HEK293 (cell line): ENCODE results near the gene SLC1A2.

Experiments used
- CTCF ChIA-PET: fragments of 350-600 bp; formaldehyde crosslinking; extraction: SDS; loops from one replicate; lab custom pipeline; 2021; ENCODE audit warnings: antibody characterized with exemption; lab: Yijun Ruan, JAX
- POLR2A ChIA-PET: fragments of 300-600 bp; formaldehyde crosslinking; extraction: SDS; loops from one replicate; lab custom pipeline; 2020; ENCODE audit warnings: antibody characterized with exemption, inconsistent platforms; lab: Yijun Ruan, JAX
- H3K27ac ChIP-seq: fragments of 200-500 bp; sonication (Bioruptor generic); 2 replicates; pipeline ENCODE4 v1.5.1; 2014; ENCODE audit warnings: low read depth, low read length, control low read depth, inconsistent platforms; ENCODE audit errors: extremely low read depth
- H3K36me3 ChIP-seq, 2 experiments: fragments of 200-500 bp in 1 of 2; sonication (Bioruptor generic) in 1 of 2; 1 replicate in 1 of 2; 2 replicates in 1 of 2; pipeline ENCODE4 v1.5.1; 2014 to 2017; ENCODE audit warnings: inconsistent platforms in 2 of 2, low read length in 2 of 2; ENCODE audit not compliant: control insufficient read depth in 2 of 2, insufficient read depth in 1 of 2
- H3K4me1 ChIP-seq: fragments of 200-500 bp; sonication (Bioruptor generic); 2 replicates; pipeline ENCODE4 v1.5.1; 2014; ENCODE audit warnings: mild to moderate bottlenecking, low read length, inconsistent platforms; ENCODE audit not compliant: control insufficient read depth, insufficient read depth
- H3K4me3 ChIP-seq: 2 replicates; pipeline ENCODE4 v1.5.1; 2011; ENCODE audit warnings: low read depth, mild to moderate bottlenecking, control low read depth, low read length, moderate library complexity
- H3K9me3 ChIP-seq: fragments of 200-500 bp; sonication (Bioruptor generic); 2 replicates; pipeline ENCODE4 v1.5.1; 2014; ENCODE audit warnings: low read depth, low read length, inconsistent platforms; ENCODE audit not compliant: control insufficient read depth, insufficient read depth
- GLI4 ChIP-seq: fragments of 450-650 bp; formaldehyde crosslinking; IDR thresholded peaks from 2 replicates; pipeline ENCODE4 v1.5.1; 2016; ENCODE audit warnings: missing biosample characterization, missing genetic modification characterization
- MEIS1 ChIP-seq: sonication (generic); formaldehyde crosslinking; IDR thresholded peaks from 2 replicates; pipeline ENCODE4 v1.8.1; 2022; ENCODE audit warnings: missing genetic modification reagents, mild to moderate bottlenecking, borderline replicate concordance
- PRDM10 ChIP-seq: fragments of 450-650 bp; formaldehyde crosslinking; IDR thresholded peaks from 2 replicates; pipeline ENCODE4 v1.5.1; 2016; ENCODE audit warnings: missing biosample characterization, missing genetic modification characterization
- SALL2 ChIP-seq: fragments of 450-650 bp; formaldehyde crosslinking; IDR thresholded peaks from 2 replicates; pipeline ENCODE4 v1.5.0; 2017; ENCODE audit warnings: missing biosample characterization, mild to moderate bottlenecking, missing genetic modification characterization, borderline replicate concordance
- SCRT1 ChIP-seq: fragments of 450-650 bp; formaldehyde crosslinking; IDR thresholded peaks from 2 replicates; pipeline ENCODE4 v1.5.1; 2016; ENCODE audit warnings: missing biosample characterization, missing genetic modification characterization, borderline replicate concordance
- SP2 ChIP-seq: fragments of 450-650 bp; formaldehyde crosslinking; IDR thresholded peaks from 2 replicates; pipeline ENCODE4 v1.5.1; 2016; ENCODE audit warnings: missing biosample characterization, missing genetic modification characterization
- WT1 ChIP-seq: fragments of 450-650 bp; formaldehyde crosslinking; IDR thresholded peaks from 2 replicates; pipeline ENCODE4 v1.5.1; 2016; ENCODE audit warnings: missing biosample characterization, missing genetic modification characterization
- ZBTB1 ChIP-seq: fragments of 450-650 bp; formaldehyde crosslinking; IDR thresholded peaks from 2 replicates; pipeline ENCODE4 v1.5.1; 2016; ENCODE audit warnings: missing biosample characterization, missing genetic modification characterization
- ZBTB17 ChIP-seq: fragments of 450-650 bp; formaldehyde crosslinking; IDR thresholded peaks from 2 replicates; pipeline ENCODE4 v1.5.1; 2016; ENCODE audit warnings: missing biosample characterization, missing genetic modification characterization
- ZBTB6 ChIP-seq: fragments of 450-650 bp; formaldehyde crosslinking; IDR thresholded peaks from 2 replicates; pipeline ENCODE4 v1.5.1; 2017; ENCODE audit warnings: missing biosample characterization, missing genetic modification characterization
- ZFP3 ChIP-seq: fragments of 450-650 bp; formaldehyde crosslinking; IDR thresholded peaks from 2 replicates; pipeline ENCODE4 v1.5.1; 2016; ENCODE audit warnings: low read depth, missing biosample characterization, missing genetic modification characterization
- ZNF146 ChIP-seq: fragments of 450-650 bp; formaldehyde crosslinking; IDR thresholded peaks from 2 replicates; pipeline ENCODE4 v1.5.1; 2016; ENCODE audit warnings: missing biosample characterization, missing genetic modification characterization
- ZNF155 ChIP-seq: fragments of 450-650 bp; formaldehyde crosslinking; IDR thresholded peaks from 2 replicates; pipeline ENCODE4 v1.5.1; 2016; ENCODE audit warnings: missing biosample characterization, missing genetic modification characterization
- ZNF175 ChIP-seq: fragments of 450-650 bp; formaldehyde crosslinking; IDR thresholded peaks from 2 replicates; pipeline ENCODE4 v1.5.1; 2016; ENCODE audit warnings: missing biosample characterization, missing genetic modification characterization
- ZNF24 ChIP-seq: fragments of 450-650 bp; formaldehyde crosslinking; IDR thresholded peaks from 2 replicates; pipeline ENCODE4 v1.5.1; 2016; ENCODE audit warnings: missing biosample characterization, missing genetic modification characterization
- ZNF274 ChIP-seq, 2 experiments: fragments of 200-500 bp in 1 of 2; fragments of 450-650 bp in 1 of 2; sonication (Bioruptor generic) in 1 of 2; formaldehyde crosslinking in 1 of 2; IDR thresholded peaks; 2 replicates each; pipeline versions ENCODE4 v1.5.1 to v1.6.1; 2014 to 2016; ENCODE audit warnings: borderline replicate concordance in 1 of 2, inconsistent platforms in 1 of 2, low read length in 1 of 2, missing biosample characterization in 1 of 2, missing genetic modification characterization in 1 of 2
- ZNF292 ChIP-seq: fragments of 450-650 bp; formaldehyde crosslinking; IDR thresholded peaks from 2 replicates; pipeline ENCODE4 v1.5.1; 2016; ENCODE audit warnings: low read depth, missing biosample characterization, missing genetic modification characterization, borderline replicate concordance
- ZNF354C ChIP-seq: fragments of 450-650 bp; formaldehyde crosslinking; IDR thresholded peaks from 2 replicates; pipeline ENCODE4 v1.5.1; 2016; ENCODE audit warnings: missing biosample characterization, missing genetic modification characterization, low read depth, borderline replicate concordance
- ZNF37A ChIP-seq: fragments of 450-650 bp; IDR thresholded peaks from 2 replicates; pipeline ENCODE4 v1.5.1; 2018; ENCODE audit warnings: missing biosample characterization, missing genetic modification characterization
- ZNF391 ChIP-seq: fragments of 450-650 bp; formaldehyde crosslinking; IDR thresholded peaks from 2 replicates; pipeline ENCODE4 v1.5.1; 2016; ENCODE audit warnings: low read depth, missing biosample characterization, missing genetic modification characterization, borderline replicate concordance
- ZNF560 ChIP-seq: fragments of 450-650 bp; formaldehyde crosslinking; IDR thresholded peaks from 2 replicates; pipeline ENCODE4 v1.5.1; 2017; ENCODE audit warnings: missing biosample characterization, missing genetic modification characterization, borderline replicate concordance
- ZNF621 ChIP-seq: fragments of 450-650 bp; formaldehyde crosslinking; IDR thresholded peaks from 2 replicates; pipeline ENCODE4 v1.5.1; 2017; ENCODE audit warnings: missing biosample characterization, missing genetic modification characterization
- ZNF843 ChIP-seq: fragments of 450-650 bp; formaldehyde crosslinking; IDR thresholded peaks from 2 replicates; pipeline ENCODE4 v1.5.1; 2016; ENCODE audit warnings: missing biosample characterization, missing genetic modification characterization
- TF ChIP-seq, protein P1 (sequence below): fragments of 450-650 bp; formaldehyde crosslinking; IDR thresholded peaks from 2 replicates; pipeline ENCODE4 v1.5.1; 2017; ENCODE audit warnings: missing biosample characterization, missing genetic modification characterization

The SLC1A2 gene

GRCh38 chr11:35257281-35257680, 162.1 kb downstream of the SLC1A2 start:
- no peak overlapping the region for H3K27ac ChIP-seq
- H3K36me3 ChIP-seq = no peaks in the 10 kb centered on the region
- no peaks in the 10 kb centered on the region for H3K9me3 ChIP-seq
- POLR2A ChIA-PET = no interaction called here
- CTCF ChIA-PET = interaction anchor here (0.6 to 1.3 kb wide), 4 partner anchors 15 to 745 kb away, joined by 3 to 4 read pairs (median 3); no protein-coding TSS in a partner anchor
- TF ChIP-seq ZBTB17 (tag by site-specific recombination) (no peak), ZNF146 (tag by site-specific recombination) (no peak), ZNF292 (tag by site-specific recombination) (no peak), ZNF391 (tag by site-specific recombination) (no peak), ZNF155 (tag by site-specific recombination) (no peak), ZBTB1 (no peak), GLI4 (no peak), ZNF37A (tag by site-specific recombination) (no peak), ZNF621 (tag by site-specific recombination) (no peak), ZNF274 (IDR thresholded peaks at IDR 0.05; ENCODE audit: low read length) (no peak), ZNF274 (tag by site-specific recombination; IDR thresholded peaks at IDR 0.05; ENCODE audit: borderline replicate concordance) (no peak), ZNF354C (no peak), ZFP3 (no peak), ZNF843 (tag by site-specific recombination) (no peak), PRDM10 (tag by site-specific recombination) (no peak), SALL2 (tag by site-specific recombination) (no peak), ZNF175 (tag by site-specific recombination) (no peak), ZNF24 (no peak)
- TF ChIP-seq, protein P1, sequence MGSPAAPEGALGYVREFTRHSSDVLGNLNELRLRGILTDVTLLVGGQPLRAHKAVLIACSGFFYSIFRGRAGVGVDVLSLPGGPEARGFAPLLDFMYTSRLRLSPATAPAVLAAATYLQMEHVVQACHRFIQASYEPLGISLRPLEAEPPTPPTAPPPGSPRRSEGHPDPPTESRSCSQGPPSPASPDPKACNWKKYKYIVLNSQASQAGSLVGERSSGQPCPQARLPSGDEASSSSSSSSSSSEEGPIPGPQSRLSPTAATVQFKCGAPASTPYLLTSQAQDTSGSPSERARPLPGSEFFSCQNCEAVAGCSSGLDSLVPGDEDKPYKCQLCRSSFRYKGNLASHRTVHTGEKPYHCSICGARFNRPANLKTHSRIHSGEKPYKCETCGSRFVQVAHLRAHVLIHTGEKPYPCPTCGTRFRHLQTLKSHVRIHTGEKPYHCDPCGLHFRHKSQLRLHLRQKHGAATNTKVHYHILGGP (tag by site-specific recombination) = no peak
- H3K4me3 ChIP-seq = no peak overlapping the region
- H3K4me1 ChIP-seq = no peaks in the 10 kb centered on the region

DNA sequence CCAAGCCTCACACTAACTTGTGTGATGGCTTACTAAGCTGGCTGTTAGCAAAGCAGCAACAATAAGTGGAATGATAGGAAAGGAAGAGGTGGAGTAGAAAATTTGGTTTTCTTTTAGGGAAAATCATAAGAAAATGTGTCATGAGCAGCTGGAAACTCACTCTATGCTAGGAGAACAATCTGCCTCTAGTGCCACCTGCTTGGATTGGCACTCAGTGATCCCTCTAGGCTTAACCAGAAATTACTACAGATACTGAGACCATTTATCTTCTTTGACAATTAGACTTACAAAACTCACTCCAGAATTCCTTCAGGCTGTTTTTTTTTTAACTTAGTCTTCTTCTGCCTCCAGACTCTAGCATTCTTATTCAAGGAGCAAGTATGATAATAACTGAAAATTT, 163.1 kb downstream of the SLC1A2 start:
- no peak for TF ChIP-seq ZFP3
- TF ChIP-seq MEIS1 (CRISPR knock-in tag) = no peak
- TF ChIP-seq WT1 (tag by site-specific recombination) = no peak
- no peak for TF ChIP-seq SP2
- no peak for TF ChIP-seq ZNF560
- no peak for TF ChIP-seq SCRT1 (tag by site-specific recombination)
- TF ChIP-seq ZBTB6 = no peak
- Histone ChIP-seq H3K9me3 (no peaks in the 10 kb centered on the region), H3K36me3 (no peaks in the 10 kb centered on the region), H3K4me1 (no peaks in the 10 kb centered on the region), H3K27ac (no peak overlapping the region), H3K4me3 (no peak overlapping the region)
- ChIA-PET CTCF (interaction anchor here (0.6 to 1.1 kb wide), 3 partner anchors 19 to 589 kb away, joined by 3 to 5 read pairs (median 4); no protein-coding TSS in a partner anchor), POLR2A (no interaction called here)
